SIG-M5 treated with dmso at 0.1 percent for 504 hours (cell line): ENCODE measurements around the gene IVD.

Source experiments
- DNase-seq: peaks from one replicate; lab custom pipeline; 2025; ENCODE audit not compliant: unreplicated experiment; lab: John Stamatoyannopoulos, UW

IVD gene

GRCh38 chr15:40412095-40412759, 6.6 kb downstream of the IVD start:
- no peak for DNase-seq

- DNase-seq, result no peak
Measured at GRCh38 chr15:40413036-40413435, 7.4 kb downstream of the IVD start.

GRCh38 chr15:40414816-40415215, 9.2 kb downstream of the IVD start:
- DNase-seq, result no peak

- no peak for DNase-seq
Measured at GRCh38 chr15:40415226-40415625, 9.6 kb downstream of the IVD start.

GRCh38 chr15:40416056-40416455, 10.5 kb downstream of the IVD start:
- DNase-seq, result no peak

- no peak for DNase-seq
Measured at GRCh38 chr15:40418126-40418525, 12.5 kb downstream of the IVD start.

- DNase-seq, result no peak
Measured at GRCh38 chr15:40420071-40420713, 14.6 kb downstream of the IVD start.

- DNase-seq, result peak; percentile 46
Measured at GRCh38 chr15:40420793-40421192, 15.2 kb downstream of the IVD start.

- peak; percentile 67 for DNase-seq
Measured at GRCh38 chr15:40421246-40422157, 15.9 kb downstream of the IVD start.

- no peak for DNase-seq
Measured at GRCh38 chr15:40424483-40425115, 19.0 kb downstream of the IVD start.

- no peak for DNase-seq
Measured at GRCh38 chr15:40425681-40426080, 20.1 kb downstream of the IVD start.

- no peak for DNase-seq
Measured at GRCh38 chr15:40427188-40427587, 21.6 kb downstream of the IVD start.

GRCh38 chr15:40428185-40428584, 22.6 kb downstream of the IVD start:
- DNase-seq, result no peak

- no peak for DNase-seq
Measured at GRCh38 chr15:40429068-40429710, 23.6 kb downstream of the IVD start.

- no peak for DNase-seq
Measured at GRCh38 chr15:40430271-40430805, 24.7 kb downstream of the IVD start.

GRCh38 chr15:40435023-40435709, 29.6 kb downstream of the IVD start:
- DNase-seq, result no peak

- DNase-seq, result no peak
Measured at GRCh38 chr15:40435710-40436089, 30.1 kb downstream of the IVD start.

GRCh38 chr15:40436116-40436891, 30.7 kb downstream of the IVD start:
- DNase-seq, result no peak
